ENCODE results near the gene CCDC8. TPM values are rescaled to one million over a fixed set of nuclear protein-coding genes. Genes with fewer than 3 reads are reported as not detected.
"Not testable (repeated sequence)": the region's sequence is repeated elsewhere in the genome, so short reads cannot be mapped to it uniquely, and the experiment has no call there.

CCDC8 gene
- total RNA-seq, 1 experiment from 2014 or later, result 44.3 TPM

- Histone ChIP-seq H3K36me3 (replicated peaks; ENCODE audit: control insufficient read depth, insufficient read depth, low read length) (no peaks in the 10 kb centered on the region), H3K4me3 (ENCODE audit: insufficient read depth, low read depth, low read length) (no peak overlapping the region), H3K27me3 (ENCODE audit: control insufficient read depth, insufficient read depth, low read length) (no peaks in the 10 kb centered on the region)
- no peak for DNase-seq
Measured at GRCh38 chr19:46442808-46443450, 29.6 kb upstream of the CCDC8 start.

DNA sequence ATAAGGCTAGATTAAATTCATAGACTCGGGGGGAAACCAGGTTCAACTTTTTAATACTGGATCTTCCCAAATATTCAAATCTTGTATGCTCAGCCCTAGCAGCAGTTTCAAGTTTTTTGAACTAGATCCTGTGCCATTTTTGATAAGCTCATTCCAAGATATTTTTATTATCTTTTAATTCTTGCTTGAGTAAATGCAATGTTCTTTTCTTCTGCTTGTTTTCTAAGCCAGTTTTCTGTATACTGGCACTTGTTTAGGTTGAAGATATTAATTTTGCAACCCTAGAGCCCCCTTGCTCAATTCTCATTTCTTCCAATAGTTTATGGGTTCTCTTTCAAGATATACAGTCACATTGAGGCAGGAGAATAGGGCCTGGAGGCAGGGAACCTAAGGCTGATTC, 28.5 kb upstream of the CCDC8 start:
- no peaks in the 10 kb centered on the region for H3K36me3 ChIP-seq (replicated peaks; ENCODE audit: control insufficient read depth, insufficient read depth, low read length)
- no peaks in the 10 kb centered on the region for H3K27me3 ChIP-seq (ENCODE audit: control insufficient read depth, insufficient read depth, low read length)
- H3K4me3 ChIP-seq (ENCODE audit: insufficient read depth, low read depth, low read length), result no peak overlapping the region
- no peak for DNase-seq

- not testable (repeated sequence) for H3K36me3 ChIP-seq (replicated peaks; ENCODE audit: control insufficient read depth, insufficient read depth, low read length); DNase-seq; H3K4me3 ChIP-seq (ENCODE audit: insufficient read depth, low read depth, low read length); H3K27me3 ChIP-seq (ENCODE audit: control insufficient read depth, insufficient read depth, low read length)
Measured at GRCh38 chr19:46435689-46436088, 22.3 kb upstream of the CCDC8 start.

- H3K36me3 ChIP-seq (replicated peaks; ENCODE audit: control insufficient read depth, insufficient read depth, low read length), result no peaks in the 10 kb centered on the region
- H3K4me3 ChIP-seq (ENCODE audit: insufficient read depth, low read depth, low read length), result no peak overlapping the region
- DNase-seq, result no peak
- H3K27me3 ChIP-seq (ENCODE audit: control insufficient read depth, insufficient read depth, low read length), result no peaks in the 10 kb centered on the region; the same call in 1 of the 2 replicates
Measured at GRCh38 chr19:46435009-46435408, 21.6 kb upstream of the CCDC8 start.

DNA sequence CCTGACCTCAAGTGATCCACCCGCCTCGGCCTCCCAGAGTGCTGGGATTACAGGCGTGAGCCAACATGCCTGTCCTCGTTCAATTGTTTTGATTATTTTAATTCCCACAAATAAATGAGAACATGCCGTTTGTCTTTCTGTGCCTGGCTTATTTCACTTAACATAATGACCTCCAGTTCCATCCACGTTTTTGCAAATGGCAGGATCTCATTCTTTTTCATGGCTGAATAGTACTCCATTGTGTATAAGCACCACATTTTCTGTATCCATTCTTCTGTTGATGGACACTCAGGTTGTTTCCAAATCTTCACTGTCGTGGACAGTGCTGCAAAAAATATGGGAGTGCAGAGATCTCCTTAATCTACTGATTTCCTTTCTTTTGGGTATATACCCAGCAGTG, 20.1 kb upstream of the CCDC8 start:
- not testable (repeated sequence) for H3K27me3 ChIP-seq (ENCODE audit: control insufficient read depth, insufficient read depth, low read length); DNase-seq; H3K36me3 ChIP-seq (replicated peaks; ENCODE audit: control insufficient read depth, insufficient read depth, low read length); H3K4me3 ChIP-seq (ENCODE audit: insufficient read depth, low read depth, low read length)

DNA sequence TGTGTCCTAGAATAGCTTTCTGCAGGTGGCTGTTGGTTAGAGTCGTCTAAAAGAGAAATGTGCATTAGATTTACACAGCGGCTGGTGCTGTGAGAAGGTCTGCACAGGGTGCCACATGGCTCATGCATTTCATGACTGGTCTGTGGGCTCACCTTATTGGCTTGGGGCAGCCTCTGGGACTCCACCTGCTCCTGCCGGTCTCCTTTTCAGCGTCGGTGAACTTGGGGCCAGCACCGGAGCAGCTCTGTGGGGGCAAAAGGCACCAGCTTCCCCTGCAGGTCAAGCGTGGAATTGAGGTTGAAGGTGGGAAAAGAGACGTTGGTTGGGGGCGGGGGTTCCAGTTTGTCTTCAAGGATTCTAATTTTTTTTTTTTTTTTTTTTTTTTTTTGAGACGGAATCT, 18.5 kb upstream of the CCDC8 start:
- Histone ChIP-seq H3K4me3 (ENCODE audit: insufficient read depth, low read depth, low read length) (no peak overlapping the region), H3K27me3 (ENCODE audit: control insufficient read depth, insufficient read depth, low read length) (peaks cover 6% of the 10 kb centered on the region; the same call in 1 of the 2 replicates), H3K36me3 (replicated peaks; ENCODE audit: control insufficient read depth, insufficient read depth, low read length) (no peaks in the 10 kb centered on the region)
- DNase-seq, result peak; percentile 76

- Histone ChIP-seq H3K36me3 (replicated peaks; ENCODE audit: control insufficient read depth, insufficient read depth, low read length) (no peaks in the 10 kb centered on the region), H3K4me3 (ENCODE audit: insufficient read depth, low read depth, low read length) (no peak overlapping the region), H3K27me3 (ENCODE audit: control insufficient read depth, insufficient read depth, low read length) (peaks cover 8% of the 10 kb centered on the region; the same call in 1 of the 2 replicates)
- no peak for DNase-seq
Measured at GRCh38 chr19:46429999-46430398, 16.6 kb upstream of the CCDC8 start.

DNA sequence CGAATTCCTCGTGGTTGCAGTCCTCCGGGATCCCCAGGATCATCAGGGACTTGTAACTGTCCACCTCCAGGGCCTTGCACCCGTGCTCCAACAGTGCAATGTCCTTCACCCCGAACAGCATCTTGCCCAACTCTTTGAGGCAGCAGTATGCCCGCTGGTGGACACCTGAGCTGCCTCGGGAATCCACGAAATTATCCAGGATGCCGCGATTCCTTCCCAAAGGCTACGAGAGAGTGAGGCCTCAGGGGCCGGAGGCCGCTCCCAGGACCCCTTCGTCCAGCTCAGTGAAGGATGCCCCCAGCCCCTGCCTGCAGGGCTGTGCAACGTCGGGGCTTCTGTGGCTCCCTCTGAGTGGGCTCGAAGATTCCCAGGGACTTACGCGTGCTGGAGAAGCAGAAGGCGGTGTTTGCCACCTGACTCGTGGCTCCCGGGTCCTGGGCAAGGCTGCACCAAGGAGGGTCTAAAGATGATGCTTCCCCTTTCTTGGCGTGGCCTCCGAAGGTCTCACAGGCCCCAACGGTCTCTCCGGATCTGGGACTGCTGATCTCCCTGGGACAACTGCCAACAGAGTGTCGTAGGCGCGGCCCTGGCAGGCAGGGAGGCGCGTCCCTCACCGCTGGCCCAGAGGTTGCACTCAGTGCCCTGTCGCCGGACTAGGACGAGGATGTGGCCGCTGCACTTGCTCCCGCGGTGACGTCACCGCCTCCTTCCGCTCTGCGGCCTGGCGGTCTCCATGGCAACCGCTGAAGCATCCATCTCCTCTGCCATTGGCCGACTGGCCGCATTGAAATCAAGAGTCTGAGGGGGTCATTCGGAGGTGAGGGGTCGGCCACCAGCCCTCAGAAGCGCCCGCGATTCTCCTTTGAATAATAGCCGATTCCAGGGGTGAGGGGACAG, 15.1 kb upstream of the CCDC8 start, which contains the start of gene PNMA8C:
Gene PNMA8C, minus strand, starts transcription at position 698 of the 897 bp plus-strand sequence. Its CDS starts 577 bp downstream, at position 121.
- peak within 1 kb of the TSS; percentile 31; the same call in 1 of the 2 replicates for H3K4me3 ChIP-seq (ENCODE audit: insufficient read depth, low read depth, low read length)
- no peaks in the 10 kb centered on the region for H3K36me3 ChIP-seq (replicated peaks; ENCODE audit: control insufficient read depth, insufficient read depth, low read length)
- DNase-seq, result peak; percentile 92
- H3K27me3 ChIP-seq (ENCODE audit: control insufficient read depth, insufficient read depth, low read length), result peaks cover 8% of the 10 kb centered on the region; the same call in 1 of the 2 replicates

GRCh38 chr19:46427518-46428045, 14.2 kb upstream of the CCDC8 start:
- no peak for DNase-seq
- Histone ChIP-seq H3K36me3 (replicated peaks; ENCODE audit: control insufficient read depth, insufficient read depth, low read length) (no peaks in the 10 kb centered on the region), H3K27me3 (ENCODE audit: control insufficient read depth, insufficient read depth, low read length) (peaks cover 8% of the 10 kb centered on the region; the same call in 1 of the 2 replicates), H3K4me3 (ENCODE audit: insufficient read depth, low read depth, low read length) (no peak overlapping the region)

GRCh38 chr19:46426506-46427162, 13.3 kb upstream of the CCDC8 start:
- Histone ChIP-seq H3K27me3 (ENCODE audit: control insufficient read depth, insufficient read depth, low read length) (peaks cover 8% of the 10 kb centered on the region; the same call in 1 of the 2 replicates), H3K36me3 (replicated peaks; ENCODE audit: control insufficient read depth, insufficient read depth, low read length) (no peaks in the 10 kb centered on the region), H3K4me3 (ENCODE audit: insufficient read depth, low read depth, low read length) (peak overlapping the region; percentile 69)
- DNase-seq, result peak; percentile 97

- Histone ChIP-seq H3K27me3 (ENCODE audit: control insufficient read depth, insufficient read depth, low read length) (peaks cover 8% of the 10 kb centered on the region; the same call in 1 of the 2 replicates), H3K4me3 (ENCODE audit: insufficient read depth, low read depth, low read length) (peak overlapping the region; percentile 69), H3K36me3 (replicated peaks; ENCODE audit: control insufficient read depth, insufficient read depth, low read length) (no peaks in the 10 kb centered on the region)
- DNase-seq, result peak; percentile 52
Measured at GRCh38 chr19:46426035-46426505, 12.7 kb upstream of the CCDC8 start.

- peaks cover 8% of the 10 kb centered on the region; the same call in 1 of the 2 replicates for H3K27me3 ChIP-seq (ENCODE audit: control insufficient read depth, insufficient read depth, low read length)
- no peaks in the 10 kb centered on the region for H3K36me3 ChIP-seq (replicated peaks; ENCODE audit: control insufficient read depth, insufficient read depth, low read length)
- H3K4me3 ChIP-seq (ENCODE audit: insufficient read depth, low read depth, low read length), result no peak overlapping the region
- no peak for DNase-seq
Measured at GRCh38 chr19:46423188-46423587, 9.8 kb upstream of the CCDC8 start.

DNA sequence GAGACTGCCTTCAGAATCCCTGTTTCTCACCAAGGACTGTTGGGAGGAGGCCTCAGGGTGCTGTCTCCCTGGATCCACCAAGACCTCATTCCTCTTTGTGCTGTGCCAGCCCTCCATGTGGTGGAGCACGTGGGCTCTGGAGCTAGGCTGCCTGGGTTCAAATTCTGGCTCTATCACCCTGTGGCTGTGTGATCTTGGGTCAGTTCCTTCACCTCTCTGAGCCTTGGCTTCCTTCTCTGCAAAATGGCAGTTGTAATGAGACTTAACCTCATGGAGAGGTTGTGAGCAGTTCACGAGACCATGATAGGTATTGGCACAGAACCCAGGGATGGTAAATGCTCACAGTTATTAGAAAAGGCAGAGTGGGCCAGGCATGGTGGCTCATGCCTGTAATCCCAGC, 9.0 kb upstream of the CCDC8 start:
- Histone ChIP-seq H3K36me3 (replicated peaks; ENCODE audit: control insufficient read depth, insufficient read depth, low read length) (no peaks in the 10 kb centered on the region), H3K27me3 (ENCODE audit: control insufficient read depth, insufficient read depth, low read length) (peaks cover 5% of the 10 kb centered on the region; the same call in 1 of the 2 replicates), H3K4me3 (ENCODE audit: insufficient read depth, low read depth, low read length) (no peak overlapping the region)

GRCh38 chr19:46420056-46420455, 6.7 kb upstream of the CCDC8 start:
- H3K36me3 ChIP-seq (replicated peaks; ENCODE audit: control insufficient read depth, insufficient read depth, low read length), result no peaks in the 10 kb centered on the region
- no peak for DNase-seq
- H3K27me3 ChIP-seq (ENCODE audit: control insufficient read depth, insufficient read depth, low read length), result no peaks in the 10 kb centered on the region
- no peak overlapping the region for H3K4me3 ChIP-seq (ENCODE audit: insufficient read depth, low read depth, low read length)

More for the DNA sequence above, 9.0 kb upstream of the CCDC8 start:
- DNase-seq, result no peak
